HG02973 (cell line): Measurements from ENCODE around the gene SLC26A9.
"Not testable (repeated sequence)": the region's sequence is repeated elsewhere in the genome, so short reads cannot be mapped to it uniquely, and the experiment has no call there.

Experiments
- ATAC-seq: cut with Tn5 transposase; IDR thresholded peaks from one replicate; pipeline ENCODE4 v1.9.1; 2021; ENCODE audit warnings: moderate library complexity; ENCODE audit not compliant: unreplicated experiment

The SLC26A9 gene

GRCh38 chr1:205905095-205905494 is 38.2 kb downstream of the SLC26A9 start:
- not testable (repeated sequence) for ATAC-seq

- no peak for ATAC-seq
These were observed 46.9 kb downstream of the SLC26A9 start for GRCh38 chr1:205896351-205896750.

- ATAC-seq, result not testable (repeated sequence)
These were observed 49.1 kb downstream of the SLC26A9 start for GRCh38 chr1:205894119-205894518.

- ATAC-seq, result not testable (repeated sequence)
These were observed 51.1 kb downstream of the SLC26A9 start for GRCh38 chr1:205892175-205892574.

GRCh38 chr1:205891481-205891880 is 51.8 kb downstream of the SLC26A9 start:
- ATAC-seq, result not testable (repeated sequence)

GRCh38 chr1:205890631-205891030 is 52.6 kb downstream of the SLC26A9 start:
- not testable (repeated sequence) for ATAC-seq

- not testable (repeated sequence) for ATAC-seq
These were observed 53.5 kb downstream of the SLC26A9 start for GRCh38 chr1:205889706-205890105.

- ATAC-seq, result not testable (repeated sequence)
These were observed 54.2 kb downstream of the SLC26A9 start for GRCh38 chr1:205889006-205889405.

GRCh38 chr1:205883792-205884191 is 59.5 kb downstream of the SLC26A9 start:
- ATAC-seq, result no peak

GRCh38 chr1:205880923-205881322 is 62.3 kb downstream of the SLC26A9 start:
- no peak for ATAC-seq

GRCh38 chr1:205879974-205880373 is 63.3 kb downstream of the SLC26A9 start:
- no peak for ATAC-seq

GRCh38 chr1:205878026-205878425 is 65.2 kb downstream of the SLC26A9 start:
- no peak for ATAC-seq

GRCh38 chr1:205873148-205873547 is 70.1 kb downstream of the SLC26A9 start:
- ATAC-seq, result not testable (repeated sequence)

- ATAC-seq, result no peak
These were observed 73.0 kb downstream of the SLC26A9 start for GRCh38 chr1:205870236-205870635.
